A549 (cell line): ENCODE data around the gene EDEM1. TPM values are rescaled to one million over a fixed set of nuclear protein-coding genes. Genes with fewer than 3 reads are reported as not detected.

ENCODE experiments used
- ATAC-seq, 2 experiments: fragments of 200-7000 bp in 1 of 2; fragments of >200 bp in 1 of 2; cut with Nextera tagmentation in 1 of 2; cut with Tn5 transposase in 1 of 2; 3 replicates each; pipeline versions ENCODE4 v1.8.0 to v1.9.1; 2018 to 2020; ENCODE audit warnings: mild to moderate bottlenecking in 1 of 2, moderate library complexity in 1 of 2
- CTCF ChIA-PET: fragments of 300-600 bp; sonication (Branson Sonifier 250); formaldehyde crosslinking; extraction: SDS; loops from one replicate; lab custom pipeline; 2021; ENCODE audit warnings: antibody characterized with exemption, inconsistent platforms; lab: Yijun Ruan, JAX
- POLR2A ChIA-PET: fragments of 350-600 bp; formaldehyde crosslinking; extraction: SDS; loops from one replicate; lab custom pipeline; 2021; ENCODE audit warnings: antibody characterized with exemption, inconsistent platforms; lab: Yijun Ruan, JAX
- DNase-seq, 2 experiments: peaks; one replicate each; pipeline versions ENCODE4 v3.0.0 to v3.0.0-alpha.2; 2011 to 2016; ENCODE audit warnings: low read depth in 1 of 2, low spot score in 1 of 2
- FAIRE-seq: peaks from 2 replicates; lab custom pipeline; 2011; peaks lifted over from hg19 to GRCh38; lab: Jason Lieb, UNC
- H3K27ac ChIP-seq, 2 experiments: fragments of >200 bp; sonication (Bioruptor Twin); formaldehyde crosslinking; 3 replicates each; pipeline ENCODE4 v1.5.1; 2016 to 2017
- H3K4me1 ChIP-seq: fragments of >200 bp; sonication (Bioruptor Twin); formaldehyde crosslinking; 3 replicates; pipeline ENCODE4 v1.6.1; 2016
- H3K4me2 ChIP-seq: fragments of >200 bp; sonication (Bioruptor Twin); formaldehyde crosslinking; 3 replicates; pipeline ENCODE4 v1.6.1; 2016
- H3K4me3 ChIP-seq: fragments of >200 bp; sonication (Bioruptor Twin); formaldehyde crosslinking; 3 replicates; pipeline ENCODE4 v1.5.1; 2016
- H3K9me3 ChIP-seq: fragments of >200 bp; sonication (Bioruptor Twin); formaldehyde crosslinking; 3 replicates; pipeline ENCODE4 v1.6.1; 2016
- CBX2 ChIP-seq: fragments of 200-600 bp; sonication (generic); IDR thresholded peaks from 2 replicates; pipeline ENCODE4 v1.6.1; 2016; ENCODE audit warnings: low read depth, mild to moderate bottlenecking, borderline replicate concordance
- CEBPB ChIP-seq, 2 experiments: fragments of >200 bp in 1 of 2; sonication (Bioruptor Twin) in 1 of 2; formaldehyde crosslinking in 1 of 2; IDR thresholded peaks; 2 replicates each; pipeline ENCODE4 v1.6.1; 2012 to 2016
- CHD4 ChIP-seq: fragments of 200-600 bp; sonication (generic); IDR thresholded peaks from 2 replicates; pipeline ENCODE4 v1.6.1; 2016; ENCODE audit warnings: antibody characterized with exemption, mild to moderate bottlenecking, borderline replicate concordance
- ELK1 ChIP-seq: fragments of 150-350 bp; IDR thresholded peaks from 2 replicates; pipeline ENCODE4 v1.6.1; 2014; ENCODE audit warnings: low read depth, mild to moderate bottlenecking, low read length
- FOSL2 ChIP-seq, 2 experiments: fragments of 450-650 bp in 1 of 2; fragments of >200 bp in 1 of 2; sonication (Bioruptor Twin) in 1 of 2; formaldehyde crosslinking; IDR thresholded peaks; 2 replicates each; pipeline versions ENCODE4 v1.5.0 to v1.6.1; 2016 to 2020; ENCODE audit warnings: mild to moderate bottlenecking in 1 of 2, moderate library complexity in 1 of 2
- GATA3 ChIP-seq: IDR thresholded peaks from 2 replicates; pipeline ENCODE4 v1.6.1; 2012; ENCODE audit warnings: borderline replicate concordance
- HEYL ChIP-seq: fragments of 250-450 bp; sonication (Bioruptor Pico); IDR thresholded peaks from 2 replicates; pipeline ENCODE4 v1.8.0; 2021; ENCODE audit warnings: mild to moderate bottlenecking, moderate library complexity
- HOXB5 ChIP-seq: fragments of 250-450 bp; sonication (Bioruptor Pico); IDR thresholded peaks from 2 replicates; pipeline ENCODE4 v1.5.0; 2020; ENCODE audit warnings: mild to moderate bottlenecking, moderate library complexity
- JUN ChIP-seq, 2 experiments: fragments of >200 bp; sonication (Bioruptor Twin); formaldehyde crosslinking; IDR thresholded peaks; 2 replicates in 1 of 2; 3 replicates in 1 of 2; pipeline ENCODE4 v1.6.1; 2016 to 2017
- JUNB ChIP-seq: fragments of >200 bp; sonication (Bioruptor Twin); formaldehyde crosslinking; IDR thresholded peaks from 2 replicates; pipeline ENCODE4 v1.6.1; 2016
- KDM5A ChIP-seq: fragments of 200-600 bp; sonication (generic); IDR thresholded peaks from 2 replicates; pipeline ENCODE4 v1.6.1; 2016; ENCODE audit warnings: antibody characterized with exemption, mild to moderate bottlenecking
- MAFK ChIP-seq: fragments of 450-650 bp; IDR thresholded peaks from 2 replicates; pipeline ENCODE4 v1.6.1; 2014; ENCODE audit not compliant: partially characterized antibody
- NFE2L2 ChIP-seq: fragments of 150-350 bp; conservative IDR thresholded peaks from 2 replicates; pipeline ENCODE4 v1.6.1; 2014; ENCODE audit warnings: low read length
- NPAS2 ChIP-seq: fragments of 250-450 bp; sonication (Bioruptor Pico); IDR thresholded peaks from 2 replicates; pipeline ENCODE4 v1.8.0; 2022; ENCODE audit warnings: mild to moderate bottlenecking, moderate library complexity, borderline replicate concordance
- PBX3 ChIP-seq: IDR thresholded peaks from 2 replicates; pipeline ENCODE4 v1.6.1; 2012
- POLR2AphosphoS2 ChIP-seq: conservative IDR thresholded peaks from 2 replicates; pipeline ENCODE4 v1.6.1; 2012; ENCODE audit warnings: low read length, improper control_type of control experiment, inconsistent platforms
- RARB ChIP-seq: fragments of 250-450 bp; sonication (Bioruptor Pico); IDR thresholded peaks from 2 replicates; pipeline ENCODE4 v1.8.0; 2021; ENCODE audit warnings: mild to moderate bottlenecking, moderate library complexity
- RCOR1 ChIP-seq: fragments of 150-350 bp; IDR thresholded peaks from 2 replicates; pipeline ENCODE4 v1.6.1; 2014; ENCODE audit warnings: antibody characterized with exemption, low read length, low read depth
- RFX5 ChIP-seq: fragments of 450-650 bp; IDR thresholded peaks from 2 replicates; pipeline ENCODE4 v1.7.1; 2014; ENCODE audit warnings: antibody characterized with exemption, mild to moderate bottlenecking, moderate library complexity
- SMC3 ChIP-seq: fragments of >200 bp; sonication (Bioruptor Twin); formaldehyde crosslinking; IDR thresholded peaks from 3 replicates; pipeline ENCODE4 v1.6.1; 2018; ENCODE audit warnings: inconsistent platforms
- SREBF2 ChIP-seq: fragments of 450-650 bp; IDR thresholded peaks from 2 replicates; pipeline ENCODE4 v1.6.1; 2014; ENCODE audit warnings: mild to moderate bottlenecking, moderate library complexity
- TFCP2L1 ChIP-seq: fragments of 250-450 bp; sonication (Bioruptor Pico); IDR thresholded peaks from 2 replicates; pipeline ENCODE4 v1.5.0; 2021; ENCODE audit warnings: mild to moderate bottlenecking
- ZC3H11A ChIP-seq: fragments of 450-650 bp; IDR thresholded peaks from 2 replicates; pipeline ENCODE4 v1.6.1; 2014; ENCODE audit warnings: antibody characterized with exemption, mild to moderate bottlenecking
- ZFP36 ChIP-seq: fragments of 450-650 bp; IDR thresholded peaks from 2 replicates; pipeline ENCODE4 v1.6.1; 2014; ENCODE audit warnings: borderline replicate concordance; ENCODE audit not compliant: partially characterized antibody
- ZSCAN20 ChIP-seq: fragments of 250-450 bp; sonication (Bioruptor Pico); IDR thresholded peaks from 2 replicates; pipeline ENCODE4 v1.8.0; 2022; ENCODE audit warnings: mild to moderate bottlenecking, moderate library complexity
- WGBS: methylation state at CpG from one replicate; pipeline ENCODE4 v1.1.6; 2017; ENCODE audit errors: missing lambda C conversion rate; 5-methylcytosine and 5-hydroxymethylcytosine counted together
- polyA plus RNA-seq, 4 experiments: library from polyadenylated mRNA; depleted of rRNA in 3 of 4; stranded (reverse); fragments of >200 nt; fragmentation: RNase III in 1 of 4; extraction: RNeasy Plus Mini Kit Qiagen cat#74134 plus additional on column Dnase treatment in 1 of 4; gene quantifications; 2 replicates in 3 of 4; 3 replicates in 1 of 4; pipeline ENCODE4 v1.2.3, GENCODE V29; 2011 to 2017

EDEM1 gene
- polyA plus RNA-seq, 2 of the 4 experiments (the other 2 are of a cell fraction), result 16.3 to 40.9 TPM

GRCh38 chr3:5192571-5193365 is 5.3 kb downstream of the EDEM1 start:
- Histone ChIP-seq H3K4me1 (peaks cover 64% of the 10 kb centered on the region), H3K4me3 (no peak overlapping the region), H3K9me3 (no peaks in the 10 kb centered on the region), H3K4me2 (no peak overlapping the region), H3K27ac (no peak overlapping the region)
- POLR2A ChIA-PET, result no interaction called here
- no peak for DNase-seq
- 95% methylated on average over 3 of the region's 3 CpGs for WGBS
- no peak for TF ChIP-seq RFX5
- no peak for TF ChIP-seq HEYL
- TF ChIP-seq KDM5A, result no peak
- no peak for TF ChIP-seq HOXB5 (CRISPR knock-in tag)
- no peak for TF ChIP-seq ZC3H11A
- no peak for TF ChIP-seq ZFP36
- no peak for TF ChIP-seq ZSCAN20
- no peak for TF ChIP-seq CBX2
- no peak for TF ChIP-seq MAFK
- TF ChIP-seq, all 56 proteins: peak for 0
- CTCF ChIA-PET, result interaction anchor here (0.8 to 1.6 kb wide), 4 partner anchors 35 to 482 kb away, joined by 3 to 5 read pairs (median 4); no protein-coding TSS in a partner anchor
- FAIRE-seq (no peak), ATAC-seq (no peak)

GRCh38 chr3:5194341-5194740 is 6.8 kb downstream of the EDEM1 start:
- ATAC-seq, result no peak
- CTCF ChIA-PET, result interaction anchor here (0.7 to 1.2 kb wide), 3 partner anchors 8 to 73 kb away, joined by 3 to 5 read pairs (median 3); no protein-coding TSS in a partner anchor
- 42% methylated on average over 2 of the region's 2 CpGs for WGBS
- peak overlapping the region; percentile 60 to 69; a peak in 5 of 6 replicates for H3K27ac ChIP-seq
- peaks cover 64% of the 10 kb centered on the region for H3K4me1 ChIP-seq
- POLR2A ChIA-PET, result interaction anchor here (1.1 kb wide), 1 partner anchor 211 kb away, joined by 3 read pairs; no protein-coding TSS in a partner anchor
- FAIRE-seq, result no peak
- no peak for TF ChIP-seq TFCP2L1 (CRISPR knock-in tag)
- TF ChIP-seq CHD4, result no peak
- no peak for TF ChIP-seq KDM5A
- no peak for TF ChIP-seq ELK1
- no peak for TF ChIP-seq PBX3
- no peak for TF ChIP-seq HEYL
- TF ChIP-seq RARB (CRISPR knock-in tag), result no peak
- TF ChIP-seq NFE2L2, result no peak
- no peak for TF ChIP-seq JUN (IDR thresholded peaks at IDR 0.05)
- no peak for TF ChIP-seq SMC3
- TF ChIP-seq SREBF2, result no peak
- TF ChIP-seq RCOR1, result no peak
- no peak for TF ChIP-seq NPAS2 (CRISPR knock-in tag)
- no peak for DNase-seq
- peak overlapping the region; percentile 60 for H3K4me2 ChIP-seq
- no peaks in the 10 kb centered on the region for H3K9me3 ChIP-seq
- H3K4me3 ChIP-seq, result no peak overlapping the region

- DNase-seq (peak; percentile 70 to 71), ATAC-seq (peak; percentile 85 to 93), FAIRE-seq (no peak)
- Histone ChIP-seq H3K9me3 (no peaks in the 10 kb centered on the region), H3K4me3 (no peak overlapping the region), H3K4me2 (peak overlapping the region; percentile 60), H3K4me1 (peaks cover 58% of the 10 kb centered on the region), H3K27ac (peak overlapping the region; percentile 72 to 86; a peak in 5 of 6 replicates)
- ChIA-PET CTCF (interaction anchor here (1.1 to 1.2 kb wide), 2 partner anchors 9 to 73 kb away, joined by 3 read pairs; no protein-coding TSS in a partner anchor), POLR2A (interaction anchor here (1.1 kb wide), 1 partner anchor 212 kb away, joined by 3 read pairs; no protein-coding TSS in a partner anchor)
- peak; percentile 71 for TF ChIP-seq JUNB
- TF ChIP-seq GATA3, result peak; percentile 52; the same call in 1 of the 2 replicates
- peak; percentile 79 to 88 for TF ChIP-seq CEBPB (IDR thresholded peaks at IDR 0.05)
- TF ChIP-seq FOSL2 (IDR thresholded peaks at IDR 0.05), result peak; percentile 76
- peak; percentile 84 for TF ChIP-seq FOSL2 (CRISPR knock-in tag; IDR thresholded peaks at IDR 0.05)
- no peak for TF ChIP-seq POLR2AphosphoS2
- TF ChIP-seq SREBF2, result no peak
- 47% methylated on average over 2 of the region's 2 CpGs for WGBS
These were observed 7.4 kb downstream of the EDEM1 start for GRCh38 chr3:5194801-5195509.
